ENCODE measurements around the gene HOXC13. TPM values are rescaled to one million over a fixed set of nuclear protein-coding genes. Genes with fewer than 3 reads are reported as not detected.

Gene HOXC13
- total RNA-seq, 2 donors from 2014 or later = not detected

Other genes starting within 250 kb of the HOXC13 start
- 10 to 100 TPM; 60.1 to 71.3 TPM for gene CALCOCO1, start 211.4 kb upstream of the HOXC13 start, total RNA-seq
- gene CISTR, start 186.9 kb upstream of the HOXC13 start, total RNA-seq = not detected
- gene HOXC12, start 16.1 kb downstream of the HOXC13 start, total RNA-seq = not detected
- gene HOXC11, start 34.3 kb downstream of the HOXC13 start, total RNA-seq = not detected
- gene HOTAIR, start 36.1 kb downstream of the HOXC13 start, total RNA-seq = not detected
- not detected for gene HOXC10, start 46.3 kb downstream of the HOXC13 start, total RNA-seq
- gene HOXC9, start 61.3 kb downstream of the HOXC13 start, total RNA-seq = not detected
- not detected for gene HOXC8, start 70.2 kb downstream of the HOXC13 start, total RNA-seq
- not detected for gene HOXC6, start 89.6 kb downstream of the HOXC13 start, total RNA-seq
- gene HOXC5, start 94.2 kb downstream of the HOXC13 start, total RNA-seq = not detected
- gene HOXC4, start 115.0 kb downstream of the HOXC13 start, total RNA-seq = 1 to 10 TPM in 1 of 2 donors, under 1 TPM in 1; 1.00 to 1.1 TPM

Measured in activated T-cell treated with anti-CD3 and anti-CD28 coated beads, Interleukin-2, amount 50 U/mL, for 72 hours (primary cell).